ENCODE data around the gene DIS3L2. TPM values are rescaled to one million over a fixed set of nuclear protein-coding genes. Genes with fewer than 3 reads are reported as not detected.
A peak's percentile ranks its signal among the peaks of the same experiment; 100 is the strongest.

DIS3L2 gene
- total RNA-seq, 1 experiment from 2014 or later = 39.1 TPM

DNA sequence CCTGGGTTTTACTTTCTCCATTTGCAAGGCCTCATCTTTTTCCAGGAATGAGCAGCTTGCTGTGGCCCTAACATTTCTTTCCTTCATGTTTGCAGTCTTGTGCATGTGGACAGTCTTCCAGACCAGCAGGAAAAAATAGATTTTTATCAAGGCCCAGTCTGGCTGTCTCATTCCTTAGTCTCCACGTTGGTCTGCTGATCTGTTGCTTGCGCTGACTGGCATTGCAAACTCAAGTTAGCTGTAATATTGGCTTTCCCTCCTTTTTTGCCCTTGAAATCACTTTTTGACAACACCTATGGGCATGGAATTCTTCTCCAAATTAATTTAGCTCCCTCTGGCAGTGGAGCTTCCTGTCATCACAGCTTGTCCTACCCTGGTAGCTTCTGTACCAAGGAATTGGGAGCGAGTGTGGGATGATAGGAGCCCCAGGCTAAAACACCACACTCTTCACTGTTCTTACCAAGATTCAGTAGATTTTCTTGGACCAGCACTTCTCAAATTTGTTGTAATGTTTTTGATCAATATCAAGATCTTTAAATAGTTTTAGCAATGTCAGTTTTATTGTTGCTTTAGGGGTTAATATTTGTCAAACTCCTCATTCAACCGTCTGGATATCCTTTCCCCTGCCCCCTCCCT, 48.2 kb downstream of the DIS3L2 start:
- CTCF ChIA-PET = no interaction called here
- TF ChIP-seq CTCF (conservative IDR thresholded peaks at IDR 0.05) (no peak), EZH2 (IDR thresholded peaks at IDR 0.05; ENCODE audit: low read depth) (no peak)
- H3K27ac ChIP-seq = no peak overlapping the region; the same call in 1 of the 2 replicates
- DNase-seq = no peak
- POLR2A ChIA-PET (ENCODE audit: unreplicated experiment) = interaction anchor here (0.7 kb wide), 1 partner anchor 98 kb away, joined by 10 read pairs; no protein-coding TSS in a partner anchor
- H4K20me1 ChIP-seq (ENCODE audit: insufficient read depth) = no peaks in the 10 kb centered on the region
- intact Hi-C loops (cut with micrococcal nuclease; ENCODE audit: unreplicated experiment) = no loop called here
- no peaks in the 10 kb centered on the region for H3K27me3 ChIP-seq (ENCODE audit: insufficient read depth, low read depth)
- H3K9me2 ChIP-seq (ENCODE audit: insufficient read depth) = no peaks in the 10 kb centered on the region
- no peaks in the 10 kb centered on the region for H3K79me2 ChIP-seq (ENCODE audit: low read depth)
- H3K4me3 ChIP-seq = no peak overlapping the region
- H3K4me2 ChIP-seq = no peak overlapping the region
- no peaks in the 10 kb centered on the region for H3F3A ChIP-seq (ENCODE audit: insufficient read depth, low read depth)
- peaks cover 10% of the 10 kb centered on the region; the same call in 1 of the 2 replicates for H3K4me1 ChIP-seq (replicated peaks; ENCODE audit: insufficient read depth)
- H3K9me3 ChIP-seq (ENCODE audit: insufficient read depth, low read depth) = no peaks in the 10 kb centered on the region
- no peaks in the 10 kb centered on the region for H3K36me3 ChIP-seq (ENCODE audit: low read depth)
- BruUV-seq (replicated peaks) = no TSS peak
- H2AFZ ChIP-seq = no peak overlapping the region

DNA sequence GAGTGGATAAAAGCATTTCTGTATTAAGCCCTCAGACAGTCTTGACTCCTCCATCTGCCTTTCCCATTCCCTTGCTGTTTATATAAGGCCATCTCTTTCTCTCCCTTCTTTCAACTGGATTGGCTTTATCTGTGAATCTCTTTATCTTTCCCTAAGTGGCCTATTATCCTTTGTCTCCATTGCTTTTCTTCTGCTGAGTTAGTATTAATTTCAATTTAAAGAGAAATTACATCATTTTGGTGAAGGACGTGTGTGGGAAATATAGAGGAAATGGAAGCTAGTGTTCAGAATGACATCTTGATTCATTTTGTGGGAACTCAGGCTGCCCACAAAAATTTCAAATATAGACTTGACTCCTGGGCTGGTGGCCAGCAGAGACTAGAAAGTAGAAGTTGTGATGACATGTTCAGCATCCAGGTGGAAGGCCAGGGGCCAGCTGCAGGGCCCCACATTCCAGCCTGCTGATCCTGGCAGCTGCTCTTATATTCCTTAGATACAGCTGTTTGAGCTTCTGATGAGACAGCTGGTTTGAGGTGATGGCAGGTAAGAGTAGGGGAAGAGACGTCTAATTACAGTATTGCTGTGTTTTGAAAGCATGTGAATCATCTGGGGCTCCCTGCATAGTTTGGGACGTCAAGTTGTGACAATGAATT, 52.3 kb downstream of the DIS3L2 start:
- no peaks in the 10 kb centered on the region for H3K27me3 ChIP-seq (ENCODE audit: insufficient read depth, low read depth)

DNA sequence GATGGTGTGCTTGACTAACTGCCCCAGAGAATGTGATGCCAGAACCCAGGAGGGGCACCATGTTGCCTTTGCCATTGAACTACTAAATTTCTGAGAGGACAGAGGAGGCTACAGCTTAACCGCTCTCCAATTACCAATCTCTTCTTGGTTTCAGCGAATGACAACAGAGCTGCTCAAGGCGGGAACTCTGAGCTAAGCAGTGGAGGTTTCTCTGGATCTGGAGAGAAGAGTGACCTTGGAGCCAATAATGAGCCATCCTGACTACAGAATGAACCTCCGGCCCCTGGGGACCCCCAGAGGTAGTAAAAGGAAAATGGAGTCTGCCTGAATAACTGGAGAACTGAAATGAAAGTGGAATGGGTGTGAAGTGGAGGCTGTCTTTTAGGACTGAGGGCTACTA, 53.2 kb downstream of the DIS3L2 start:
- no peak for TF ChIP-seq EZH2 (IDR thresholded peaks at IDR 0.05; ENCODE audit: low read depth)
- no peak for TF ChIP-seq CTCF (conservative IDR thresholded peaks at IDR 0.05)
- no peaks in the 10 kb centered on the region for H4K20me1 ChIP-seq (ENCODE audit: insufficient read depth)
- POLR2A ChIA-PET (ENCODE audit: unreplicated experiment) = no interaction called here
- H3K4me1 ChIP-seq (replicated peaks; ENCODE audit: insufficient read depth) = no peaks in the 10 kb centered on the region
- H3K79me2 ChIP-seq (ENCODE audit: low read depth) = no peaks in the 10 kb centered on the region
- H3K27ac ChIP-seq = no peak overlapping the region
- CTCF ChIA-PET = no interaction called here
- H3K4me2 ChIP-seq = no peak overlapping the region
- no TSS peak for BruUV-seq (replicated peaks)
- no peaks in the 10 kb centered on the region for H3F3A ChIP-seq (ENCODE audit: insufficient read depth, low read depth)
- H2AFZ ChIP-seq = no peak overlapping the region
- intact Hi-C loops (cut with micrococcal nuclease; ENCODE audit: unreplicated experiment) = no loop called here
- no peak overlapping the region for H3K4me3 ChIP-seq
- H3K9me2 ChIP-seq (ENCODE audit: insufficient read depth) = no peaks in the 10 kb centered on the region
- DNase-seq = no peak
- H3K36me3 ChIP-seq (ENCODE audit: low read depth) = 0 out of 2 replicates have a peak, but pooled peaks cover 5% of the 10 kb centered on the region
- H3K27me3 ChIP-seq (ENCODE audit: insufficient read depth, low read depth) = no peaks in the 10 kb centered on the region
- H3K9me3 ChIP-seq (ENCODE audit: insufficient read depth, low read depth) = no peaks in the 10 kb centered on the region

More for the DNA sequence above, 52.3 kb downstream of the DIS3L2 start:
- TF ChIP-seq EZH2 (IDR thresholded peaks at IDR 0.05; ENCODE audit: low read depth) (no peak), CTCF (conservative IDR thresholded peaks at IDR 0.05) (no peak)
- no peaks in the 10 kb centered on the region for H3K9me2 ChIP-seq (ENCODE audit: insufficient read depth)
- no peak overlapping the region for H3K27ac ChIP-seq
- H3K4me2 ChIP-seq = no peak overlapping the region
- BruUV-seq (replicated peaks) = no TSS peak
- H3K9me3 ChIP-seq (ENCODE audit: insufficient read depth, low read depth) = no peaks in the 10 kb centered on the region
- no peaks in the 10 kb centered on the region for H3F3A ChIP-seq (ENCODE audit: insufficient read depth, low read depth)
- 0 out of 2 replicates have a peak, but pooled peaks cover 5% of the 10 kb centered on the region for H3K36me3 ChIP-seq (ENCODE audit: low read depth)
- CTCF ChIA-PET = no interaction called here
- DNase-seq = peak in 1 of 2 experiments; percentile 38
- POLR2A ChIA-PET (ENCODE audit: unreplicated experiment) = interaction anchor here (0.7 kb wide), 1 partner anchor 51 kb away, joined by 6 read pairs; no protein-coding TSS in a partner anchor
- no peaks in the 10 kb centered on the region for H4K20me1 ChIP-seq (ENCODE audit: insufficient read depth)
- intact Hi-C loops (cut with micrococcal nuclease; ENCODE audit: unreplicated experiment) = no loop called here
- no peaks in the 10 kb centered on the region for H3K79me2 ChIP-seq (ENCODE audit: low read depth)
- peaks cover 4% of the 10 kb centered on the region; the same call in 1 of the 2 replicates for H3K4me1 ChIP-seq (replicated peaks; ENCODE audit: insufficient read depth)
- no peak overlapping the region for H2AFZ ChIP-seq
- H3K4me3 ChIP-seq = no peak overlapping the region
